NCI-H460 (cell line): ENCODE results near the gene NEDD4L. TPM values are rescaled to one million over a fixed set of nuclear protein-coding genes. Genes with fewer than 3 reads are reported as not detected.

Source experiments
- DNase-seq: peaks from one replicate; pipeline ENCODE4 v3.0.0-alpha.2; 2016; ENCODE audit warnings: low read depth; ENCODE audit errors: extremely low read depth
- total RNA-seq: library from RNA; depleted of rRNA; stranded (reverse); fragments of >200 nt; shearing (Covaris generic); gene quantifications from 2 replicates; pipeline ENCODE4 v1.2.3, GENCODE V29; 2014

Gene NEDD4L
- total RNA-seq, 1 experiment from 2014 or later: 25.1 TPM

DNA sequence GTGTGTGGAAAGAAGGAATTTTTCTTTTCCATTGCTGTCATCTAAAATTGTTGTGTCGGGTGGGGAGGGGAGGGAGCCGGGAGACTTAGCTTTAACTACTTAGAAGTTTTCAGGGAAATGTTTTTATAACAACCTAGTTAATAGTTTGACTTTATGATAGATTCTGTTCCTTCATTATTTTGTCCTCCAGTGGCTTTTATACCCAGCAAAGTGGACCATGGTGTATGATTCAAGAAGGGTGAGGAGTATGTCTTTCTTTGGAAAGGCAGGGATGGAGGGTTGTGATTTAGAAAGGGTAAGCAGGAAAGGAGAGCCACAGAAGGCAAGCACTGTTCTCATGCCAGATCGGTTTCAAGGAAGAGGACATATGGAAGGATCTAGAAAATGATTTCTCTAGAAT, 261.8 kb downstream of the NEDD4L start:
- no peak for DNase-seq

DNA sequence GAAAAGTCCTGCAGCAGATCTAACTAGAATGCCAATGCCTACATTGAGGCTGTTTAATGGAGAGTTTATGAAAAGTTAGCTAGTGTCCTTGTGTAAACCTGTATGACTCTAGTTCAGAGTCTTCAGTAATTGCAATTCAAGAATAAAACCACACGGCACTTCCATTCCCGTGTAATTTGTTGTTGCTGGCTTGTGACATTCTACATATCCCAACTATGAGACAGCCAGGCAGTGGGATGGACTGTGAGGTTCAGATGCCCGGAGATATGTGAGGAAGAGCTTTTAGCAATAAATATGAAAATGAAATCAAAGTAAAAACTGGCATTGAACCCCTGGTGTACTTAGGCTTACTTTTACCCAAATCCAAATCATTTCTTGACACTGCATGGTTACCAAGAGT, 263.4 kb downstream of the NEDD4L start:
- DNase-seq: no peak

DNA sequence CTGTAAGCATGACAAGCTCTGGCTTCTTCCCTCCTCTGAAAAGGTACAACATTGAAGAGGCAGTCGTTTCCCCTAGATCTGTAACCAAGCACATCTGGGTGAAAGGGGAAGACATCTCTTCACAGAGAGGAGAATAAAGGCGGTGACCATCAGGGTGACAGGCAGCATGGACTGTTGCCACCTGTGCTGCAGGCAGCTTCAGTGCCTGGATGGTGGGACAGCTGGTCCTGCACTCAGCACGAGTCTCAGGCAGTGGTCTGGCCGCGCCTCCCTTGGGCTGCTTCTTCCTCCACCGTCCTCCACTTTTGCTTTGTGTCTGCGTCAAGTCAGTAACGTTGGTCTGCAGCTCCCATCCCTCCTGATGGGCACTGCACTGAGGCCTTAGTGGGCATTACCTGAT, 264.4 kb downstream of the NEDD4L start:
- DNase-seq: no peak

DNA sequence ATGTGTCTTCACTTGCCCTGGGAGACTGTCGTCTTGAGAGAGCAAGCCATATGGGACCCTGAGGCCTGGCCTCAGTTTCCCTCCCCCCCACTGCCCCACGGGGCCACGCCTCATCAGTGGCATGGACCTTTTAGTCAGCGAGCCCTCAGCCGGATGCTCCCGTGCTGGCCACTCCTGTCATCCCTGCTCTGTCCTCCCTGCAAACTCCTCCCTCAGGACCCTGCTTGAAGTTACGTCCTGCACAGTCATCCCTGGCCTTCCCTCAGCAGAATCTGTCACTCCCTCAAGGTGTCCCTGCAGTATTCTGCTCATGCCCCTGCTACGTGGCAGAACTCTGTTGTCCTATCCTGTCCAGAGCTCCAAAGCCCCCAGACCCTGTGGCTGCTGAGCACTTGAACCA, 265.1 kb downstream of the NEDD4L start:
- DNase-seq: no peak

DNA sequence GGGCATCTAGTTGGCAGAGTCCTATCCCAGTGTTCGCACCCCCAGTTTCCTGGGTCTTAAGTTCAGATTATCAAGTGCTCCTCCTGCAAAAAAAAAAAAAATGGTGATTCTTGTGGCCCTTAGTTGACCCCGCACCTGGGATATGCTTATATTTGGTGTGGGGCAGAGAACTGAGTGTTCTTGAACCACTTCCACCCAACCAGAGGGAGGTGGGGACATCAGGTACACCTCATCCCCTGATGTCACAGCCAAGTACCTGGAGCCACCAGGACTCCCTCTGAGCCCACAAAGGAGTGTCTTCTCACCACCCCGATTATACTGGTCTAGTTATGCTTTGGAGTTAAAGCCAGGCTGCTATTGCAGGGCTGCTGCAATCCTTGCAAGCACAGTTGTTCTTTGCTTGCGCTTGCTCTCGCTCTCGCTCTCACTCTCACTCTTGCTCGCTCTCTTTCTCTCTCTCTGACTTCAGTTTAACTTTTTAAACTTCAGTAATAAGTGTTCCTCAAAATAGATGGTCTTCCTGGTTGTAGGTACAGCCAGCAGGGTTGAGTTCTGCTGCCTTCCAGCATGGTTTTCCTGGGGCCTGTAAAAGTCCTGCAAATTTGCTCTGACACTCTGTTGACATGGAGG, 265.7 kb downstream of the NEDD4L start:
- DNase-seq: no peak

DNA sequence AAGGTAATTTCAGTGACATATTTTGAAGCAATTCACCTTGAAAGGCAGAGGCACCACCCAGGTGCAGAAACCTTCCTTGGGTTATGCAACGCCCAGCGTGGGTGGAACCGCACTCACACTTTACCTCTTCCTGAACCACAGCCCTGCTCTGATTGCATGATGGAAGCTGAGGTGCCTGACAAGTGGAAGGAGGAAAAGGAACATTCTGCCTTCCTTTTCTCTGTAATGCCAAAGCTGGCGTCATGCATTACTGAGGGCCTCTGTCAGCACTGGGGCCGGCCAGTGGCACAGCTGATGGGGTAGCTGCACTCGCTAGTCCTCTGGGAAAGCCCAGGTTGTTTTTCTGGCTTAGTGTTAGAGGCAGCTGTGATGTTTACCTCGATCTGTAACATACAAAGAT, 266.5 kb downstream of the NEDD4L start:
- DNase-seq: no peak

DNA sequence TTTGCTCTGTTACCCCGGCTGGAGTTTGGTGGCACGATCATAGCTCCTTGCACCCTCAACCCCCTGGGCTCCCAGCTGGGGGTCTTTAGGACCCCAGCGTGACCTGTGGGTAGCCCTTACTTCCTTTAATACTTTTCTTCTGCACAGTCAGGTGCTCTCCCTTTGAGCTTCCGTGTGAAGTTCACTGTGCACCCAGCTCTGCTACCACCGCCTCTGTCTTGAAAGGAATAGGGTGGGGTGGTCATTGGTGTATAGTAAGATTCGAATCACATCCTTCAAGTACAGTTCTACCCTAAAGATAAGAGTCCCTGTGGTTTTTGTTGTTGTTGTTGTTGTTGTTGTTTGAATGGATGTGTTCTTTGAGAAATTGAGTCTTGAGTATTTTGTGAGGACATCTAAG, 267.4 kb downstream of the NEDD4L start:
- DNase-seq: no peak

DNA sequence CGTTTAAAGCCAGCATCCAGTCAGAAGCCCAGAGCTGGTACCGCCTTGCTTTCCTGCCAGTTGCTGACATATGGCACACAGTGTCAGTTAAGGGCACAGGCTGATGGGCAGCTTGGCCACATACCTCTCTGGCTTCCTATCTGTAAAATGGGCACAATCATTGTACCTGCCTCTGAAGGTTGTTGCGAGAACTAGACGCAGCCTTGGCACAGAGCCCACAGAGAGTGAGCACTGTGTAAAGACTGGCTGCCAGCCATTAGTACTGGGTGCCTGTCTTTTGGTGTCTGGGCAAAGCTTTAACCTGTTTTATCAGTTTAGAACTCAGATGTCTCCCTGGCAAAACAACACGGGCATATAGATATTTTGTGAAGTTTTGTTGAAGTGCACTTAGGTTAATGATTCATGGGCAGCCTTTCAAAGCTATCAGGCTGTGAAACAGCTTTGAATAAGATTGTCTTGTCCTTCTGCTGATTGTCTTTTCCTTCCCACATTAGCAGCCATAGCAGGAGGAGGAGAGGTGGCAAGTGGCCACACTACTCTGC, 269.5 kb downstream of the NEDD4L start:
- DNase-seq: no peak

DNA sequence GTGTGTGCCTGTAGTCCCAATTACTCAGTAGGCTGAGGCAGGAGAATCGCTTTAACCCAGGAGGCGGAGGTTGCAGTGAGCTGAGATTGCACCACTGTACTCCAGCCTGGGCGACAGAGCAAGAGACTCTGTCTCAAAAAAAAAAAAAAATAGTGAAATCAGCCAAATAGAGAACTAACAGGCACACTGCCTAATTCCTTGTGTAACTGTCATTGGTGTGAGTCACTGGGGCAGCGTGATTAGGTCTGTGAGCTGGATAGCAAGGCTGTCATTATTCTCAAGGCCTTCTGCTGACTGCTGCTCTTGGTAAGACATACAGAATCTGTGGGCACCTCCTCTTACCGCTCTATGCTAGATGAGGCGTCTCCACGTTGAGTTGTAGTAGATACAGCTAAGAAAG, 270.3 kb downstream of the NEDD4L start:
- DNase-seq: no peak

DNA sequence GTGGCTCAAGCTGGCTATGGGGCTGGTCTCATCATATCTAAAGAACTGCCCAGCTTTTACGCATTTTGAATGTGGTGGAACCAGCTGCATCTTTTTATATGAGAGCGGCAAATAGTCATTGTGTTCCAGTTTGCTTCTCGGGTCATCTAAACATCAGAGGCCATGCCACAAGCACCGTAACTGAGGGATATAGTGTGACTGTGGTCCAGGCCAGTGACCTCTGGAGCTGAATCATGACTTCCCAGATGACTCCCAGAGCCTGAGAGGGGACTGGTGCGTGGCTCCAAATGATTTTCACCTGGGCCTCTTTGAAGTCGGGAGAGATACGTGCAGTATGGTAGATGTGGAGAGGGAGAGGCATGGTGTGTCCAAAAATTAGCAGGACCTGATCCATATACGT, 271.0 kb downstream of the NEDD4L start:
- no peak for DNase-seq

DNA sequence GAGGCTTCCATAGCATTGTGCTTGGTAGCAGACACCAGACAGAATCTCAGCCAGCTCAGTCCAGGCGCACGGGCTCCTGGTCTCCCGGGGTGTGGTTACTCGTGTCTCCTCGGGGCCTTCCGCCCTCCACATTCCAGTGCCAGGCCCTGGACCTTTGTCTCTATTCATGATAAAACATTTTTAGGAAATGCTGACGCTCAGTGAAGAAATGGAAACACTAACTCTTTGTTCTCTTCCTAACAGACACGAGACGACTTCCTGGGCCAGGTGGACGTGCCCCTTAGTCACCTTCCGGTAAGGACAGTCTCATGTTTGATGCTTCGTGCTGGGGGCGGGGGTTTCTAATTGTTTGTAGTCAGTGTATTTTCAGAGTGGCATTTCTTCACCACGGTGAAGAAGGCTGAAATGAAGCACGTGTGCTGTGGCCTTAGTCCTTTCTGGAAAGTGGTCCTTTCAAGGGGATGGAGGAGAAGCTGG, 271.8 kb downstream of the NEDD4L start:
- no peak for DNase-seq

DNA sequence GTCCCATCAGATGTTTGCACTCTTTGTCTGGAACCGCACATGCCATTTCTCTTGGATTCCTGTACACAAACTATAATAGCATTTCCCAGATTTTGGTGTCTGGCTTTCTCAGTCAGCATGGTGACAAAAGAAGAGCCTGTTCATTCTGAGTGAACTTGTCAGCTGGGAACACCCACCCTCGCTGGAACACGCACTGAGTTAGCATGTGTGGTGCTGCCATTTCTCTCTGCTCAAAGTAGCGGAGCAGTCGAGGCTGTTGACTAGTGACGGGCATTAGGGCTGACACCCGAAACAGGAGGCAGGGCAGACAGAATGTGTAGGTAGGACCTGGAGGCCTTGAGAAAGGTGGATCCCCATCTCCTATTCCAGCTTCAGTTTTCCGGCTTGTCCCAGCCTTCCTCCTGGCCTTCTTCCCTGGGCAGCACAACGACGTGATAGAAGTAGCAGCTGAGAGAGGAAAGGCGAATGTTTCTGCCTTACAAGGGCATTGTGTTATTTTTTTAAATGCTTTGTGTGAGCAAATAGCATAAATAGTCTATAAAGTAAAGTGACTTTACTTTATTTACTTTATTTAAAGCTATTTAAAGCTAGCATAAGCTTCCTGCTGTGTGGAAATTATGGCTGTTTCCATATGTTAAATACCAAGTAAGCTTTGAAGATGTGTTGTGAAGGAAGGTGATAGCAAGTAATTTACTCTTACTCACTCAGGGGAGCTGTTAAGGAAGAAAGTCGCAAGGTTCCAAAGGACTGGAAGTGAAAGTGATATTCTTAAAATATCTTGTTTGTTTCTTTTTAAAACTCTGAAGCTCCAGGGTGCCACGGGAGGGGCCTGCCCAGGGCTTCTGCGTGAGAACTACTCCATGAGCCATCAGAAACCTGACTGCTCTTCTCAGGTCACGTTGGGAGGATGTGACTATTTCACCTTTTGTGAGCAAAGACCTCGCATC, 272.6 kb downstream of the NEDD4L start:
- no peak for DNase-seq

DNA sequence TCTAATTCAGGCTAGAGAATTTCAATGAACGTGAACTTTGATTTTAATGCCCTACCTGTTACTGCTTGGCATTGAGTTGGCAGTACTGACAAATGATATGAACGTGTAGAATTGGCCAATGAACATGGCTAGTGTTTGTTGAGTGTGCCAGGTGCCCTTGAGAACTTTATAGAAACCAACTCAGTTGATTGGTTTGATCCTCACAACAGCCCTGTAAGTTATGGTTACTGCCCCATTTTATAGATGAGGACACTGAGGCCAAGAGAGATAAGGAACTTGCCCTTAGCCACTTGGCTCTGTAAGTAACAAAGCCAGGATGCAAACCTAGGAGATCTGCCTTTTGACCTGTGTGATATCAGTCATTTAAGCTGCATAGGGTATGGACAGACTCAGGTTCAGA, 275.7 kb downstream of the NEDD4L start:
- DNase-seq: no peak

DNA sequence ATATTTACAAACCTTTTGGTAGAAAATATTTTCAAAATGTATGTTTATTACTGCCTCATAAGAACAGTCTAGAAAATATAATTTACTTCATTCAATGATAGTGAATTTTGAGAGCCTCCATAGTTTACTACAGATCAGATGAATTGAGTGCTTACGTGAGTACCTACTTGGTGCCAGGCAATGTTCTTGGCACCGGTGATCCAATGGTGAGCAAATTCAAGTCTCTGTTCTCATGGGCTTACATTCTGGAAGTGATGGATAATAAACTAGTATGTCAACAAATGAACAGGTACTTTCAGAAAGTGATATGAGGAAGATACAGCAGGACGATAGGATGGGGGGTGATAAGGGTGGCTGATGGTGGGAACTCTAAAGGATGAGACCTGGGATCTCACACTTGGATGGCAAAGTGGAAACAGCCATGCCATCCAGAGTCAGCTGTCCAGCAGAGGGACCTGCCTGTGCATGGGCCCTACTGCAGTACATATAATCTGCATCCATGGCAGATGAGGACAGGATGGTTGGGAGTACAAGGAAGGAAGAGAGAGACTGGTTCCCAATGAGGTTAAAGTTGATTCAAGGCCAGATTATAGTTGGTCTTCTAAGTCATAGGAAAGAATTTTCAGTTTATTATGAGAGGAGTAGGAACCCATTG, 277.0 kb downstream of the NEDD4L start:
- DNase-seq: no peak

DNA sequence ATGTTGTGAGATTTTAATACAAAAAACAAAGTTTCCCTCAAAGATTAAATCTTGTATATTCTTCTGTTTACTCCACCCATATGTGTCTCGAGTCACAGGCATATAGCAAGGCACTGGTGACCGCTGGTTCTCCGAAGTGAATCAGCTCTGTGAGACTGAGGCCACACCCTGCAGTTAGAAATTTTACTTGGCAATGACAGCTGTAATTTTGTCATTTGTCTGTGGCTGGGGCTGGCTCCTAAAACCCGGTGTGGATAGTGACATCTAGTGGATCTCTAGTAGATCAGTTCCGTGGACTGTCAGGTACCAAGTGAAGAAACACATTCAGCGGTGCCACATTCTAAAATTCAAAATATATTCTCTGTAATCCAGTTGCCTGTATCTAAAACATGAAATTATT, 278.0 kb downstream of the NEDD4L start:
- peak; percentile 84 for DNase-seq

DNA sequence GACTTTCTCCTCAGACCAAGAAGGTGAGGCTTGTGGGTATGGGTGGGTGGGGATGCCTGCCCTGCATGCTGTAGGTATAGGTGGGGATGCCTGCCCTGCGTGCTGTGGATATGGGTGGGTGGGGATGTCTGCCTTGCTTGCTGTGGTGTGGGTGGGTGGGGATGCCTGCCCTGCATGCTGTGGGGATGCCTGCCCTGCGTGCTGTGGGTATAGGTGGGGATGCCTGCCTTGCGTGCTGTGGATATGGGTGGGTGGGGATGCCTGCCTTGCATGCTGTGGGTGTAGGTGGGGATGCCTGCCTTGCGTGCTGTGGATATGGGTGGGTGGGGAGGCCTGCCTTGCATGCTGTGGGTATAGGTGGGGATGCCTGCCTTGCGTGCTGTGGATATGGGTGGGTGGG, 278.4 kb downstream of the NEDD4L start:
- DNase-seq: no peak

DNA sequence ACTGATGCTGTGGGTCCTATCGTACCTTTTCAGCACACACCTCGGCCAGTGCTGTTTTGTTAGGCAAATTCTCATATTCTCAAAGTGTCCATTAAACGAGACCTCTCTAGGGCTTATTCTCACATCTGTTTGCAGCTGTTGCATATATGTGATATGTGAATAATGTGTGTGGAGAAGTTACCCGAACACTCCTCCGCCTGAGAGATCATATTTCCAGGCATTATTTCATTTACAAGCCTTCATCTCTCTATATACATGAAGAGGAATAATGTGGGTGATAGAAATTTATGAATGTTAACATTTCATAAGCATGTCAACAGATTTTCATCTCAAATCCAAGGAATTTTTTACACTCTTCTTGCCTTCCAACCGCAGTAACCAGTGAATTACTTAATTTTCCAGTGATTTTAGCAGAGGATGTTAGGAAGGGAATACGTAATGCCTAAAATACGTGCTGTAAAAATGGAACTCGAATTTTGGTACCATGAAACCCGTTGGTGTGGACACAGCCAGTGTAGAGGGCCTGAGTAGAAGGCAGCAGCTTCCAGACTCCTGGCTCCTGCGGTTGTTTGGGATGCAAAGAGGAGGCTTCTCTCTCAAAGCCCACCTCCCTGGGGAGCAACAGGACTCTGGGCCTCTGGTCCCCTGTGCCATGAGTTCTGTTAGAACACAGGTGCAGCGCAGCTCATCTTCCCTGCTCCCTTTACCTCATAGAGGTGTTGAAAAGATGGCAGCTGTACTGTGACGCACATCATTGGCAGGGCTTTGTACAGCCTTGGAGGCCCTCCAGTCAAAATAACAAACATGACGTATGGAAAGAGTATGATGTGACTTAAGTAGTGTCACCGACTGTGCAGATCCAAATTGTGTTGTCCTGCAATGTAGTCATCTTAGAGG, 280.1 kb downstream of the NEDD4L start:
- no peak for DNase-seq

DNA sequence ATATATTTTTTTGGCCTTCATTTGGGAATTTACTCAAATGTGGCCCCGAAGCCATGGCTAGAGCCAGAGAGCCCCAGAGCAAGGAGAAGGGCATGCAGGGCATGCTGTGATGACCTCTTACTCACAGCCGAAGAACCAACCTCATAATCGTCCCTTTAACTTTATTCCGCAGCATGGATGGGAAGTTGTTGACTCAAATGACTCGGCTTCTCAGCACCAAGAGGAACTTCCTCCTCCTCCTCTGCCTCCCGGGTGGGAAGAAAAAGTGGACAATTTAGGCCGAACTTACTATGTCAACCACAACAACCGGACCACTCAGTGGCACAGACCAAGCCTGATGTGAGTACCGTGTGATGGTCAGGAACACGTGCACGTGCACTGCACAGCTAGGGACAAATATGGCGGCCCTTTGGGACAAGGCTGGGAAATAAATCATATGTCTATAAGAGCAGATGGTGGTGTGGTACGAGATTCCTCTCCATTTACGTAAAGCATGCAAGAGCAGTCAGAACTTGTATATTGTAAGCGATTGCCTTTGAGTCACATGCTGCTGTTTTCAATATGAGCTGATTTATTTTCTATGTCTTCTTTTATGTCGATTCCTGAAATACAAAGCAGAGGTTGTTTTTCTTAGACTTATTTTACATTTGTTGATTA, 280.9 kb downstream of the NEDD4L start:
- no peak for DNase-seq

DNA sequence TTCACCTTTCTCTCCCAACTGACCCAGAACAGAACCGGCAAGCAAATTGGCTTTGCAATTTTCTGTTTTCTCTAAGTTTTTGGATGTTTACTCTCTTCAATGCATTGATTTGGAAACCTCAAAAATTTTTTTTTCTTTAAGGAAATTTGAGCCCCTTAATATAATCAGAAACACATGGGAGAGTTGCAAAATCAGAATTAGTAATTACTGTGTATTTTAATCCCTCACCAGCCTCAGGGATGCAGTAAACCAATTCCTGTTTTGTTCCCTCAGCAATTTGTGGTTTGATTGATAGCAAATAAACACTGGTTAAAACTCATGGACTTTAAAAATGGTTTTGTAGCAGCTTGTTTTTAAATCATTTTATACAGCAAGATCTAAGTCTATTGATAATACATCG, 281.5 kb downstream of the NEDD4L start:
- DNase-seq: no peak

DNA sequence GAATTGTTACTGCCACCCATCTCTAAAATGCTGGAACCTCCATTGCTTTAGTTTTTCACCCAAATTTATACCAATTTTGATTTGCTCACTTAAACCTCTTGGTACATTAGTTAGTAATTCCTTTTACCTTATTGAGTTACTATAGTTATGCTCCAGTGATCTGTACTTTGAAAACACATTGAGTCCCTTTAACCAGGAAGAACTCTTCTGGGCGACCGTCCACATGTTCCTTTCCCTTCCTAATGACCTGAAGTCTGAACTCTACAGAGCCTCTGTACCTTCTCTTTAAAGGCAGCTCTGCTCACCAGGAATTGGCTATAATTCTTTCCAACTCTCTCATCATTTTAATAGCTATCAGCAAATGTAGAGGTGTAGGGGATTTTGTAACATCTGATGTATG, 290.0 kb downstream of the NEDD4L start:
- no peak for DNase-seq
